ENCODE measurements around the gene TMEM101.
"Not testable (repeated sequence)": the region's sequence is repeated elsewhere in the genome, so short reads cannot be mapped to it uniquely, and the experiment has no call there.

The TMEM101 gene

DNA sequence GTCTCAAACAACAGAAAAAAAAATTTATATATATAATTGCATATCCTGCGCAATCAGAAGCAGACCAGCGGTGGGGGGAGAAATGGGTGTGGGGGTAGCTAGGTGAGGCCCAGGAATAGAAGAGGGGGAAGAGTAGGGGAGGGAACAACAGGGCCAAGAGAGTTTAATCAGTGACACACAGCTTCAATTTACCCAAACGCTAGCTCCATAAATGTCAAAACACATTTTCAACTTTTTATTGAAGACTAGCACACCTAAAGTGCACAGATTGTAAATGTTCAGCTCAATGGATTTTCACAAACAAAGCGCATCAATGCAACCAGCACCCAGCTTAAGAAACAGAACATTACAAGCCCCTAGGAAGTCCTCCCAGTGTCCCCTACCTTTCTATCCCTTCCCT lies 35.1 kb downstream of the TMEM101 start:
- H3K4me3 ChIP-seq (ENCODE audit: low read length): no peak overlapping the region
- no peak for DNase-seq (ENCODE audit: low read depth)

DNA sequence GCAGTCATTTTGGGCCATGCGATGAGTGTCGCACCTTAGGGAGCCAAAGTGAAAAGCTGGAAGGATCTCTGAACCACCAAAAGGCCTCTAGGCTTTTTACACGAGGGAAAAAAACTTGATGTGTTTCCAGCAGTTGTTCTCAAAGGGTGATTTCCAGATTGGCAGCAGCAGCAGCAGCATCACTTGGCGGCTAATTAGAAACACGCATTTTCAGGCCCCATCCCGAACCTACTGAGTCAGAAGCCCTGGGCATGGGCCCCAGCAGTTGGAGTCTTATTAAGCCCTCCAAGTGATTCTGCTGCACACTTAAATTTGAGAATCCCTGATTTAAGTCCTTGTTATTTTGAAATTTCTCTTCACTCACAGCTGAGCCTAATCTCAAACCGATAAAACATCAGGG lies 35.8 kb downstream of the TMEM101 start:
- TF ChIP-seq, protein P1, sequence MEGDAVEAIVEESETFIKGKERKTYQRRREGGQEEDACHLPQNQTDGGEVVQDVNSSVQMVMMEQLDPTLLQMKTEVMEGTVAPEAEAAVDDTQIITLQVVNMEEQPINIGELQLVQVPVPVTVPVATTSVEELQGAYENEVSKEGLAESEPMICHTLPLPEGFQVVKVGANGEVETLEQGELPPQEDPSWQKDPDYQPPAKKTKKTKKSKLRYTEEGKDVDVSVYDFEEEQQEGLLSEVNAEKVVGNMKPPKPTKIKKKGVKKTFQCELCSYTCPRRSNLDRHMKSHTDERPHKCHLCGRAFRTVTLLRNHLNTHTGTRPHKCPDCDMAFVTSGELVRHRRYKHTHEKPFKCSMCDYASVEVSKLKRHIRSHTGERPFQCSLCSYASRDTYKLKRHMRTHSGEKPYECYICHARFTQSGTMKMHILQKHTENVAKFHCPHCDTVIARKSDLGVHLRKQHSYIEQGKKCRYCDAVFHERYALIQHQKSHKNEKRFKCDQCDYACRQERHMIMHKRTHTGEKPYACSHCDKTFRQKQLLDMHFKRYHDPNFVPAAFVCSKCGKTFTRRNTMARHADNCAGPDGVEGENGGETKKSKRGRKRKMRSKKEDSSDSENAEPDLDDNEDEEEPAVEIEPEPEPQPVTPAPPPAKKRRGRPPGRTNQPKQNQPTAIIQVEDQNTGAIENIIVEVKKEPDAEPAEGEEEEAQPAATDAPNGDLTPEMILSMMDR (conservative IDR thresholded peaks at IDR 0.05; ENCODE audit: low read depth, low read length): no peak
- no peak overlapping the region for H3K4me3 ChIP-seq (ENCODE audit: low read length)
- no peak for DNase-seq (ENCODE audit: low read depth)

More for the DNA sequence above, 35.1 kb downstream of the TMEM101 start:
- TF ChIP-seq, protein P1 (conservative IDR thresholded peaks at IDR 0.05; ENCODE audit: low read depth, low read length): no peak

DNA sequence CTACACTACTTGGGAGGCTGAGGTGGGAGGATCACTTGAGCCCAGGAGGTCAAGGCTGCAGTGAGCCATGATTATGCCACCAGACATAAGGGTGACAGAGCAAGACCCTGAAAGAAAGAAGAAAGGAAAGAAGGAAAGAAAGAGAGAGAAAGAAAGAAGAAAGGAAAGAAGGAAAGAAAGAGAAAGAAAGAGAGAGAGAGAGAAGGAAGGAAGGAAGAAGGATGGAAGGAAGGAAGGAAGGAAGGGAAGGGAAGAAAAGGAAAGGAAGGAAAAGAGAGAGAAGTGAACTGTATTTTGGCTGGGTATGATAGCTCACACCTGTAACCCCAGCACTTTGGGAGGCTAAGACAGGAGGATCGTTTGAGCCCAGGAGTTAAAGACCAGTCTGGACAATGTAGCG lies 36.7 kb downstream of the TMEM101 start:
- DNase-seq (ENCODE audit: low read depth): no peak
- TF ChIP-seq, protein P1 (conservative IDR thresholded peaks at IDR 0.05; ENCODE audit: low read depth, low read length): no peak
- no peak overlapping the region for H3K4me3 ChIP-seq (ENCODE audit: low read length)

DNA sequence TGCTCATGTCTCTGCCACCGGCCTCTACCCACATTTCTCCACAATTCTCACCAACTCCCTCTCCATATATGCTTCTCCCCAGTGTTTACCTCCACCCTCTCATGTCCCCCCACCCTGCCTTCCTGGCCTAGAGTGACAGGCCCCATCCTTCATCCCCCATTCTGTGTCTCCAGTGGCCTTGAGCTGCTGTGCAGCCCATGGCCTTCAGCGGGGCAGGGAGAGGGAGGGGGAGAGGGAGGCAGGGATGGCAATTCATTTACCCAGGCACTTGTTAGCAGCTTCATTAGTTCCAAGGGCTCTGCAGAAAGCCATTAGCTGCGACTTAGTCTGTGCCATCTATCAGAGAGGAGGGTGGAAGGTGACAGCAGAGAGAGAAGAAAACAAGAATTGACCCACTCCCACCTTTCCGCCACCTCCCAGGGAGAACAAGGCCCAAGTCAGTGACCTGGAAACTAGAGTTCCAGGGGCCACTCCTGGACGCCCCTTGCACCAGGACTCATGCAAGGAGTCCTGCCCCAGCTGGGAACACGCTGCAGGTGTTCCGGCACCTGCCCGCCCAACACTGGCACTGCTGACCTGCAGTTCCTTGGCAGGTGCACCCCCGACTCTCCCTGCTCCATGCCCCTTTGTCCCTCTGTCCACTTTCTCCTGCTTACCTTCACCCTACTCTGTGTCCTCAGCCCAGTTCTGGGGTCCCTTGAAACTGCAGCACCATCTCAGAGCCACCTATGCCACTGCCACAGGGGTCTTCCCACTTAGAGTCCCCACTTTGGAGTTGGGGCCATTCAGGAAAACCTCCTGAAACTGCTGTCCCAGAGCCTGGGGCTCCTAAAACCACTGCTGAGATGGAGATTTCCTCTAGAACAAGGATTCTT lies 37.6 kb downstream of the TMEM101 start:
- TF ChIP-seq, protein P1 (conservative IDR thresholded peaks at IDR 0.05; ENCODE audit: low read depth, low read length): no peak
- H3K4me3 ChIP-seq (ENCODE audit: low read length): no peak overlapping the region
- no peak for DNase-seq (ENCODE audit: low read depth)

DNA sequence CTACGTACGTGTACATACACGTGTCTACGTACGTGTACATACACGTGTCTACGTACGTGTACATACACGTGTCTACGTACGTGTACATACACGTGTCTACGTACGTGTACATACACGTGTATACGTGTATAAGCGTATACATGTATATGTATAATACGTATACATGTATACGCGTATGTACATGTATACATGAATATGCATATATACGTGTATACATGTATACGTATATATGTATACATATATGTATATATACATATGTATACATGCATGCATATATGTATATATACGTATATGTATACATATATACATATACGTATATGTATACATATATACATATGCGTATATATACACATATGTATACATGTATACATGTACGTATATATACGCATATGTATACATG lies 38.9 kb downstream of the TMEM101 start:
- no peak overlapping the region for H3K4me3 ChIP-seq (ENCODE audit: low read length)
- TF ChIP-seq, protein P1 (conservative IDR thresholded peaks at IDR 0.05; ENCODE audit: low read depth, low read length): no peak

DNA sequence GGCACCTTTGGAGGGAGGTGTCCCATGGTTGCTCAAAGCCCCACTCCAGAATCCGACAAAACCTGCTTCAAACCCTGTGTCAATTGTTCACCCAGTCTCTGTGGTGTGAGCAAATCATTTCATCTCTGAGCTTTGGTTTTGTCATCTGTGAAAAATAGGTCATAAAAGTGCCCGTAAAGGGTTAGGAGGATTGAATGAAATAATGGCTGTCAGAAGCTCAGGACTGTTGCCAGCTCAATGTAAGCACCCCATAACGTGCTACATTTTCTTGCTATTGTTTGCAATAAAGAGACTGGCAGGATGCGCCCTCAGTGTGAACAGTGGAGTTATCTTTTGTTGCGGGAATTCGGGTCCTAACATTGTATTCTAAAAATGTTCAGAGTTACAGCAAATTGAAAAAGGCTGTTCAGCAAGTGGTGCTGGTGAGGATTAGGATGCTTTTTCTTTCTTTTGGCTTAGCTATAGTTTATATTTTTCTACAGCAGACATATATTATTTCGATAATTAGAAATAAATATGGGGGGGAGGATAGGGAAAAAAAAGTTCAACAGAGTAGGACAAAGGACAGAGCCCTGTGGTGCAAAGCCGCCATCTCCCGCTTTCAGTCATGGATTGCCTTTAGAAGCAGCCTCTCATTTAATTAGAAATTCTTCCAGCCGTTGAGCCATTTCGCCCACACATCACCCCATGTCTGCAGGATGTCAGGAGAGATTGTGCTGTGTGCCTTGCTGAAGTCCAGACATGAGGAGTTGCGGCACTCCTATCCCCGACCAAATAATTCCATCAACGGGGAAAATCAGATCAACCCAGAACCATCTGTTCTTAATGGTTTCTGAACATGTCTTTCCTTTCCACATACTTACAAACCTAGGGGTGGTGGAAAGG lies 40.1 kb downstream of the TMEM101 start:
- H3K4me3 ChIP-seq (ENCODE audit: low read length): no peak overlapping the region
- DNase-seq (ENCODE audit: low read depth): no peak
- TF ChIP-seq, protein P1 (conservative IDR thresholded peaks at IDR 0.05; ENCODE audit: low read depth, low read length): no peak

More for the DNA sequence above, 38.9 kb downstream of the TMEM101 start:
- DNase-seq (ENCODE audit: low read depth): no peak

DNA sequence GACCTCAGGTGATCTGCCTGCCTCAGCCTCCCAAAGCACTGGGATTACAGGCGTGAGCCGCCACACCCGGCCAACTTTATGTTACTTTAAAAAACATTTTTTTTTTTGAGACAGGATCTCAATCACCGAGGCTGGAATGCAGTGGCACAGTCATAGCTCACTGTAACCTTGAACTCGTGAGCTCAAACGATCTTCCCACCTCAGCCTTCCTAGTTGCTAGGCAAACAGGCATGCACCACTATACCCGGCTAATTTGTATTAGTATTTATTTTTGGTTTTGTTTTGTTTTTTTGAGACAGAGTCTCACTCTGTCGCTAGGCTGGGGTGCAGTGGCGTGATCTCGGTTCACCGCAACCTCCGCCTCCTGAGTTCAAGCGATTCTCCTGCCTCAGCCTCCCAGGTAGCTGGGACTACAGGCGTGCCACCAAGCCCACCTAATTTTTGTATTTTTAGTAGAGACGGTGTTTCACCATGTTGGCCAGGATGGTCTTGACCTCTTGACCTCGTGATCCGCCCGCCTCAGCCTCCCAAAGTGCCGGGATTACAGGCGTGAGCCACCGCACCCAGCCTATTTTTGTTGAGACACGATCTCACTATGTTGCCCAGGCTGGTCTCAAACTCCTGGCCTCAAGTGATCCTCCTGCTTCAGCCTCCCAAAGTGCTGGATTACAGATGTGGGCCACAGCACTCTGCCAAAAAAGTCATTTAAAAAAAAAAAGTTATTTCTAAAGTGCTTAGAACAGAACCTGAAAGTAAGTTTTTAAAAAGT lies 42.1 kb downstream of the TMEM101 start:
- not testable (repeated sequence) for DNase-seq (ENCODE audit: low read depth); H3K4me3 ChIP-seq (ENCODE audit: low read length)

DNA sequence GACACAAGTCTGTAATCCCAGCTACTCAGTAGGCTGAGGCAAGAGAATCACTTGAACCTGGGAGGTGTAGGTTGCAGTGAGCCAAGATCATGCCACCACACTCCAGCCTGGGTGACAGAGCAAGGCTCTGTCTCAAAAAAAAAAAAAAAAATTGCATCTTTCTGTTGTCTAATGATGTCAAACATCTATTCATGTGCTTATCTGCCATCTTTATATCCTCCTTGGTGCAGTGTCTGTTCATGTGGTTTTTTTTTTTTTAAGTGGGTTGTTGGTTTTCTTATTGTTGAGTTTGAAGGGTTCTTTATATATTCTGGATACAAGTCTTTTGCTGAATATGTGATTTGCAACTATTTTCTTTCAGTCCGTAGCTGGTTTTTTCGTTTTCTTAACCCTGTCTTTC lies 43.3 kb downstream of the TMEM101 start:
- DNase-seq (ENCODE audit: low read depth); H3K4me3 ChIP-seq (ENCODE audit: low read length): not testable (repeated sequence)

Data from retinal pigment epithelial cell (primary cell).